ENCODE measurements around the gene KMT2A. TPM values are rescaled to one million over a fixed set of nuclear protein-coding genes. Genes with fewer than 3 reads are reported as not detected.
"Not testable (repeated sequence)": the region's sequence is repeated elsewhere in the genome, so short reads cannot be mapped to it uniquely, and the experiment has no call there.

Gene KMT2A
- 12.4 and 14.5 TPM in 2 replicates for total RNA-seq

DNA sequence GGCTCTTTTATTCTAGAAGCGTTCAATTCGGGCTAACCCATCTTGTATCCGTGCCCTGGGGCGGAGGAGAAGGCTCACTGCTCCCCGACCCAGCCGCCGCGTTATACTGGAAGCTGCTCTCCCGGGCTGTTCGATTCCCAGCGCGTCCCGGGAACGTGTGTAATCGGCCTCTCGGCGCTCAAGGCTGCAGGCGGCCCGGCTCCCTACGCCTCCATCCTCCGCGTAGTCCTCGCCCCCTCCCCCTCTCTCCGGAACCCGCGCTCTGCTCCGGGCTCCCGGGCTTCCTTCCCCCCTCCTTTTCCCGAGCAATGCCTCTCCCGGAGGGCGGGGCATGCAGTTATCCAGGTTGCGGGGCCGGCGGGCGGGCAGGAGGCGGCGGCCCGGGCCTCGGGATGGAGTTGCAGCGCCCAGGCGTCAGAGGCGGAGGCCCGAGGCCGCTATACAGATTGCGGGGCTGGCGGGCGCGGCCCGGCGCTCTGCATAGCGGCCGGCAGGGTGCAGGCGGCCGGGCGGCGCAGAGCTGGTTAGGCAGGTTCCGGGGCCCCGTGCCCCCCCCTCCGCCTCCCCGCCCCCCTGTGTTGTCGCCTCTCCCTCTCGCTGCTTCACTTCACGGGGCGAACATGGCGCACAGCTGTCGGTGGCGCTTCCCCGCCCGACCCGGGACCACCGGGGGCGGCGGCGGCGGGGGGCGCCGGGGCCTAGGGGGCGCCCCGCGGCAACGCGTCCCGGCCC lies at the start of gene KMT2A:
TSS of gene KMT2A (plus strand) at position 600 of the 732 bp plus-strand sequence. CDS start at position 621, 21 bp downstream.
- peak; percentile 98 to 99 for DNase-seq (ENCODE audit: low read depth in 2 of 2)

DNA sequence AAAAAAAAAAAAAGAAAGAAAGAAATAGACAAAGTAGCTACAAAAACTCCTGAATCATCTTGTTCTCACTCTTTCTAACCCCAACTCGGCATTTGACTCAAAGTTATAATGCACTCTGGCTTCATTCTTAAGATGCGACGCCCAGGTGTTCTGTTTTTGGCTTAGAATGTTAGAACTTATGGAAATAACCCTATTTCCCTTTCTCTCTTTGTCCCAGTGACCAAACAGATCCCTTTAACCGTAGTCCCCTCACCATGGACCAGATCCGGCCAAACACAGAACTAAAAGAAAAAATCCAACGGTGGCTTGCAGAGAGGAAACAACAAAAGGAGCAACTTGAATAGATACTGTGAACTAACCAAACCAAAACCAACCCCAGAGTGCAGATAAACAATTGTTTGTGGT lies 40.2 kb upstream of the KMT2A start:
- DNase-seq (ENCODE audit: low read depth in 2 of 2) = no peak

DNA sequence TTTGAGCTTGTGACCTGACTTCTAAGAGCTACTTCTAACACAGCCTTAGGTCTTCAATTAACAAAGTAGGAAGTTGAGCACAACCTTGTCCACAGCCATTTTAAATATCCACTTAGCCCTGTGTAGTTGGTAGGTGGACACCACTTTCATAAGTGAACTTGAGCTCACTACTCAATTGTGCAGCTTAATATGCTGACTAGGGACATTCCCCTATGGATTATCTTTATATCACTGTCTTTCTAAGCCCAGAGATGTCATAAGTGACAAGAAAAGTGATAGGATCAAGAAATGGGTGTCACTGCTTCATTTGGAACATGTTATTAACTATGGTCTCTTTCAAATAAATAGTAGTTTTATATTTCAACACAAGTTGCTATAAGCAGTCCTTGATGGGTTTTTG lies 38.8 kb upstream of the KMT2A start:
- no peak for DNase-seq (ENCODE audit: low read depth in 2 of 2)

DNA sequence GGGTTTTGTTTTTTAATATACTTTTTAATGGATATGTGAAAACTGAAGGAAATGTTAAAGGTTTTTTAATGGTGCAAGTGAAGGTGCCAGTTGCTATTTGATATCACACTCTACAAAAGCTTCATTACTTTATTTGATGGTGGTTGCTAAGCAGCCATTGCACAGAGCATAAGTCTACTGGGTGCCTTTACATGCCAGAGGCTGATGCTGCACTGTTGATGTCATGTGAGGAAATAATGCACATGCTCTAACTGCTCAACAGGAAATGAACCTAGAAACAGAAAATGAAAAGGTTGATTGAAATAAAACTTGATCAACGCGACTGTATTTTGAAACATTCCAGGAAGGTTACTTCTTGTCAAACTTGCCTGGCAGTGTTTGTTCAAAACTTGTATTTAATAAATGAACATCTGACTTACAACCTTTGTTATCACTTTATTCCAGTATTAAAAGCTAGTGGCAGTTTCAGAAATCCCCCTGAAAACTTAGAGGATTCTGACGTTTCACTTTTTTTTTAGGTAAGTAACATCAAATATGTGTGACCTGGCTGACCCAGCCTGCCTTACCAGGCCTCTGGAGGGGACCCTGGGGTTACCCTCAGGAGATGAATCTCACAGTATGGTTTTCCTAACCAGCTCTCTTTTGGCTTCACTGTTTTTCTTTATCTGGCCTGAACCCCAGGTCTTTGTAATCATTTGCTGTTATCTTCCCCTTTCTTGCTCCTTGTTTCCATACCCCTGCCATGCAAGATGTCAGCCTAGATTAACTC lies 37.3 kb upstream of the KMT2A start:
- peak; percentile 64 to 71 for DNase-seq (ENCODE audit: low read depth in 2 of 2)

GRCh38 chr11:118401151-118401879 lies 35.0 kb upstream of the KMT2A start, which contains the start of gene ATP5MG:
Gene ATP5MG (plus strand): TSS chr11:118401606. CDS start chr11:118401666, 60 bp downstream.
- peak; percentile 89 to 91 for DNase-seq (ENCODE audit: low read depth in 2 of 2)

DNA sequence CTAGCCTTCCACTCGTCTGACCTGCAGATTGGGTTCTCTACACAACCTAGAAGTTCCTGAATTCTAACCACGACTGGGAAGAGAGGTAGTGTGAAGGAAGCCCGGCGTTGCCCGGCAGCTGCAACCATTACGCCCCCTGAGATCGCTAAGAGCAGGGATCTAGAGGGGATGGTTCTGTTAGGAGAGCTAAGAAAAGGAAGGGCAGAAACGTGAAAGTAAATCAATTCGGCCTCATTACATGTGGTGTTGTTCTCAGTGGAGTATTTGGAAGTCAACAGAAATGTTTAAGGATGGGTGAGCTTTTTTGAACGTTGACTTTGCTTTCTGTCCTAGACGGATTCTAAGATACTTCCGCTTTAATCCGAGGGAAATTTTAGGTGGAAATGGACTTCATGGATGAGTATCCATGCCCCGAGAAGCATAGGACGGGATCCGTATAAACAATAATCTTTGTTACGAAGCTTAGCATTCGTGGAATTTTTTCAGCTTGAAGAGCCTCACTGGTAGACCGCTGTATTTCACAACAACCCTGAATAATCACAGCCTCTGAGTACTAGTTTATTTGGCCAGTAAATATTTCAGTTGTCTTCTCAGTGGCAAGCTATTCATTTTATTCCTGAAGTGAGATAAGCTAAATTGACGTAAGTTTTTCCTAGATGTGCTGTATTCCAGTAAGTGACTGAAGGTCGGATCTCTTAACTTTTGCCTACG lies 34.3 kb upstream of the KMT2A start:
- DNase-seq (ENCODE audit: low read depth in 2 of 2) = peak; percentile 20 to 31

- not testable (repeated sequence) for DNase-seq (ENCODE audit: low read depth in 2 of 2)
Measured at GRCh38 chr11:118402594-118402993, 33.7 kb upstream of the KMT2A start.

DNA sequence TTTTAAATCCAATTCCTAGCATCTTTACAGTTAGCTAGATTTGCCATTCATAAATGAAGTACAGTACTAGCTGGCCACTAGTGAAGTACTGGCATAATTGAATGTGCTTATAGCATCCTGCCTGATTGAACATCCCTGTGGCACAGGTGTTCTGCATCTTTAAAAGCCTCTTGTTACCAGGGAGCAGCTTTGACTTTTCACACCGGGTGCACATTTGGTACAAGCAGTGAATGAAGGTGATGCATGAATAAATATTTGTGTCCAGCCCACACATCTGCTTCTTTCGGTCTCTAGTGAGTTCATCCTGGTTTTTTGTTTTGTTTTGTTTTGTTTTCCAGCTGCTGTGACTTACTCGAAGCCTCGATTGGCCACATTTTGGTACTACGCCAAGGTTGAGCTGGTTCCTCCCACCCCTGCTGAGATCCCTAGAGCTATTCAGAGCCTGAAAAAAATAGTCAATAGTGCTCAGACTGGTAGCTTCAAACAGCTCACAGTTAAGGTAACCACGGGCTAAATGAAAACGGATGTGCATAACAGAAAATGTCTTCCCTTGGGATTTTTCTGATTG lies 29.6 kb upstream of the KMT2A start:
- peak in 1 of 2 donors; percentile 10 for DNase-seq (ENCODE audit: low read depth in 2 of 2)

GRCh38 chr11:118410055-118410745 lies 26.1 kb upstream of the KMT2A start:
- DNase-seq (ENCODE audit: low read depth in 2 of 2) = no peak

DNA sequence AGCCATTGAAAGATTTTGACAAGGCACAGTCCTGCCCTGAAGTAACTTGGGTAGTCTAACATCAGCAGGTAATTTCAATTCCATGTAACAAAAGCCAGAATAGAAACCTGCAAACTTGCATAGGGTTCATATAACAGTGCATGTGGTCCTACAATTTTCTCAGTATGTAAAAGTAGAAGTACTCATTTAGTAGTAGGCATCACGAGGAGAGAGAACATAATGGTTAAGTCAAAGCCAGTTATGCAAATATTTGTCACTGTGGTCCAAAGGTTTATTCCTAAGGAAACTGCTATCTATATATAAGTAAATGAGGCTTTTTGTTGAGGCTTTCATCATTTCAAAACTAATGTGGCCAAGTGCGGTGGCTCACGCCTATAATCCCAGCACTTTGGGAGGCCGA lies 24.8 kb upstream of the KMT2A start:
- no peak for DNase-seq (ENCODE audit: low read depth in 2 of 2)

- no peak for DNase-seq (ENCODE audit: low read depth in 2 of 2)
Measured at GRCh38 chr11:118412921-118413320, 23.4 kb upstream of the KMT2A start.

DNA sequence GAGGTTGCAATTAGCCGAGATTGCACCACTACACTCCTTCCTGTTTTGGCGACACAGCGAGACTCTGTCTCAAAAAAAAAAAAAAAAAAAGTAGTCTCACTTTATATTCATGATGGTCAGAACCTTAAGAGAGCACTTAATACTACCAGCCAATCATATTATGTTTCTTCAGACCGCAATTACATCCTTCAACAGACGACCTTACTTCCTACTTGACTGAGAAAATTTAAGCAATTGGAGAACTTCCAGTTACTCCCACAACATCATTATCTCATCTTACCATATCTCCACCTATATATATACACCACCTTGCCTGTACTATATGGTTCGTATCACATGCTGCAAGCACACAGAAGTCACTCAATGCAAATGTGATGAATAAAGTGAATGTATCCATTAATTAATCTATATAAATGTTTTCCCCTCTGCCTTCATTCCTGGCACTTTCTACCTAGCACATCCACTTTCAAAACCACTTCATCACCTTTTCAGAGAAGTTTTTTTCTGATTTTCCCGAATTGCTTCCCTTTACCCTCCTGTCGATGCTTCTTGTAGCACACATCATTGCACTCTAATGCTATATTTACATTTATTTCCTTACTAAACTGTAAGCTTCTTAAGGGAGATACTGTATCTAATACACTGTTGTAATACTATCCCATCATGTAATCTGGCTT lies 21.1 kb upstream of the KMT2A start:
- DNase-seq (ENCODE audit: low read depth in 2 of 2) = peak in 1 of 2 donors; percentile 10

DNA sequence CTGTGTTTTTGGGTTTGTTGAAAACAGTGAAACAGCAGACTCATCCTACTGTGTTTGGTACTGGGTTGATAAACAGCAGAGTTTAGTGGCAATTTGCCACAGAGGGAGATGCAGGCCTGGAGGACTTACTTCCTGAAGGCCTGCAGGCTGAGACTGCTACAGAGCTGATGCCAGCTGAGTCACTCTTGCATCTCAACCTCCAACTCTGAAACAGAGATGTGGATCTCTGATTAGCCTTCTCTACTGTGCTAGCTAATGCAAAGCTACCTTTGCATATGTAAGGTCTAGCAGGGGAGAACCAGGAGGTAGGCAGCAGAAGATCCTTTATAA lies 20.6 kb upstream of the KMT2A start:
- DNase-seq (ENCODE audit: low read depth in 2 of 2) = peak; percentile 52 to 93

GRCh38 chr11:118416900-118417299 lies 19.4 kb upstream of the KMT2A start:
- not testable (repeated sequence) for DNase-seq (ENCODE audit: low read depth in 2 of 2)

- no peak for DNase-seq (ENCODE audit: low read depth in 2 of 2)
Measured at GRCh38 chr11:118417801-118418200, 18.5 kb upstream of the KMT2A start.

GRCh38 chr11:118418766-118419165 lies 17.5 kb upstream of the KMT2A start:
- DNase-seq (ENCODE audit: low read depth in 2 of 2) = no peak

DNA sequence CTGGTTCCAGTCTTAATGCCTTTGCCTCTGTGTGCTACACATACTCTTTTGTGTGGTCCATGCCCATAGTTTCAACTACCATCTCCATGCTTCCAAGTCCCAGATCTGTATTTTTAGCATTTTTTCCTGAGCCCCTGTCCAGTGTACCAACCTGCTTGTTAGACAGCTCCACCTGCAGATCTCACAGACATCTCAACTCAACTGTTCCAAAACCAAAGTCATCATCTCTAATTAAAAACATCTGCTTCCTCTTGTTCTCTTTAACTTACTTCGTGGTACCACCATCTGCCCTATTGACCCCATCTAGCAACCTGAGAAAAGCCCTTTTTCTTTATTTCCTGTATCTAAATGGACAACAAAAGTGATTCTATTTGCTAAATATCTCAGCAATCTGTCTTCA lies 8.6 kb upstream of the KMT2A start:
- DNase-seq (ENCODE audit: low read depth in 2 of 2) = no peak

- no peak for DNase-seq (ENCODE audit: low read depth in 2 of 2)
Measured at GRCh38 chr11:118430956-118431355, 5.3 kb upstream of the KMT2A start.

GRCh38 chr11:118434123-118434552 lies 2.2 kb upstream of the KMT2A start:
- DNase-seq (ENCODE audit: low read depth in 2 of 2) = peak in 1 of 2 donors; percentile 45
